Aortic smooth muscle cell (primary cell): Measurements from ENCODE around the gene NUMB. TPM values are rescaled to one million over a fixed set of nuclear protein-coding genes. Genes with fewer than 3 reads are reported as not detected.

Experiments used
- total RNA-seq: library from RNA; depleted of rRNA; stranded (reverse); fragments of >200 nt; gene quantifications from 2 replicates; pipeline ENCODE4 v1.2.3, GENCODE V29; 2014

Gene NUMB
- 37.0 and 38.1 TPM in 2 replicates for total RNA-seq

DNA sequence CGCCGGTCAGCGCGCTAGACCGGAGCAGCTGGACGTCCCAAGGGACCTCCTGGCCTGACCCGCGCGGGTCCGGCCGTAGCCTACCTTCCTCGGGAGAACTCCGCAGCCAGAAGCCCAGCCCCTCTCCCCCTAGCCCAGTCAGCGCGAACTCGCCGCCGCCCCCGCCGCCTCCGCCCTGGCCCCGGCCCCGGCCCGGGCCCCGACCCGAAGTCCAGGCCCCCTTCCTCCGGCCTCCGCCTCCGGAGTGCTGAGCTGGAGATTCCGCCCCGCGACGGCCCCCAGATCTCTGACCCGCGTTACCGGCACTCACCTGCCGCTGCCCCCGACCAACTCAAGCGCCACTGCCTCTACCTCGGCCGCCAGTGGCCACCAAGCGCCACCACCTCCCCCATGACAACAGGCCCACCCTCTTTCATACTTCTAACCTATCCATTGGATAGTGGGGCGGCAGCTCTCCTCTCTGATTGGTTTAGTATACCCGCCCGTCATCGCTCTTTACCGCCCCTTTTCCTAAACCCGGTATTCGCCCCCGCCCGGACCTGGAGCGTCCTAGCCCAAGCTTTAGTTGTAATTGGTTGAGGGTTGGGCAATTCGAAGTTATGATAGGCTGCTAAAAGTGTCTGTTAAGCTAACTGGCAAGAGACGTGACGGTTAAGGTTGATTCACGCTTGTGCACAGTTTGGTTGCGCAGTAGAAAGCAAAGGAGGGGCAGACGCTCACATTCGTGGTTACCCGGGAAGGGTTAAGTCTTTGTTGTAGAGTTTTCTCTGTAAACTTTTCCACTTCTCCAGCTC lies at the start of gene NUMB:
NUMB (minus strand) TSS at position 364 of the 794 bp plus-strand sequence. CDS start 102,795 bp downstream, outside the sequence.

DNA sequence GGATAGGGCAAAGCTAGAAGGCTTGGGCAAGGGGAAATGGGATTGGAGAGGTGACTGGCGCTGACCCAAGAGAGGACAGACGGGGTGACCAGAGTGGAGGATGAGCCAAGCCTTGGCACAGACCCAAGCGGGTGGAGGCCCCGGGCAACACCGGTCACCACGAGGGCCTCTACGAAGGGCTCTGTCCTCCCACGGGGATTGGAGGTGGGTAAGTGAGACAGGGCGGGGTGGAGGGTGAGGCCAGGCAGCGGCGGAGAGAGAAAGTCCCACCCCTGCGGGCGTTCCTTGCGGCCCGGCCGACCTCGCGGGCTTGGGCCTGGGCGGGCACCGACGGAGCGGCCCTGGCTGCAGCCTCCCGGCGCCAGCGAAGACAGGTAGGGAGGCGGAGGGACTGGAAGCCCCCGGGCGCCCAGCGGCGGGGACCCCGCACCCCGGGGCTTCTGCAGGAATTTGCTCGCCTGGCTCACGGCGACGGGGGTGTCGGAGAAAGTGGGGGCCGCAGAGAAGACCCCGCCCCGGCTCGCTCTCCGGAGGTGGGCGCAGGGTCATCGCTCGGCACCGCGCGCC lies 221.0 kb downstream of the NUMB start, which contains the start of gene PAPLN:
PAPLN (plus strand) TSS at position 288 of the 567 bp plus-strand sequence. CDS start 2,273 bp downstream, outside the sequence.

Other genes with a start within 250 kb of the NUMB start
- 2.8 and 3.6 TPM in 2 replicates for gene PAPLN, start 221.0 kb downstream of the NUMB start, total RNA-seq
- 11.5 and 16.9 TPM in 2 replicates for gene RIOX1, start 32.4 kb upstream of the NUMB start, total RNA-seq
- gene ACOT1, start 78.6 kb upstream of the NUMB start, total RNA-seq = 4.8 and 7.3 TPM in 2 replicates
- under 0.01 TPM in 1 of 2 replicates, not detected in the other for gene HEATR4, start 100.4 kb upstream of the NUMB start, total RNA-seq
- 25.9 and 29.3 TPM in 2 replicates for gene ACOT2, start 110.7 kb upstream of the NUMB start, total RNA-seq
- 0.53 and 0.62 TPM in 2 replicates for gene ACOT4, start 133.3 kb upstream of the NUMB start, total RNA-seq
- gene ACOT6, start 154.0 kb upstream of the NUMB start, total RNA-seq = not detected in 2 replicates
- 8.1 and 10.3 TPM in 2 replicates for gene DNAL1, start 186.4 kb upstream of the NUMB start, total RNA-seq